ENCODE measurements around the gene IFI44. TPM values are rescaled to one million over a fixed set of nuclear protein-coding genes. Genes with fewer than 3 reads are reported as not detected.

IFI44 gene, protein sequence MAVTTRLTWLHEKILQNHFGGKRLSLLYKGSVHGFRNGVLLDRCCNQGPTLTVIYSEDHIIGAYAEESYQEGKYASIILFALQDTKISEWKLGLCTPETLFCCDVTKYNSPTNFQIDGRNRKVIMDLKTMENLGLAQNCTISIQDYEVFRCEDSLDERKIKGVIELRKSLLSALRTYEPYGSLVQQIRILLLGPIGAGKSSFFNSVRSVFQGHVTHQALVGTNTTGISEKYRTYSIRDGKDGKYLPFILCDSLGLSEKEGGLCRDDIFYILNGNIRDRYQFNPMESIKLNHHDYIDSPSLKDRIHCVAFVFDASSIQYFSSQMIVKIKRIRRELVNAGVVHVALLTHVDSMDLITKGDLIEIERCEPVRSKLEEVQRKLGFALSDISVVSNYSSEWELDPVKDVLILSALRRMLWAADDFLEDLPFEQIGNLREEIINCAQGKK
- not detected for polyA plus RNA-seq (2013, experiment 1 of 2)
- 0.03 TPM for polyA plus RNA-seq (2013, experiment 2 of 2)

DNA sequence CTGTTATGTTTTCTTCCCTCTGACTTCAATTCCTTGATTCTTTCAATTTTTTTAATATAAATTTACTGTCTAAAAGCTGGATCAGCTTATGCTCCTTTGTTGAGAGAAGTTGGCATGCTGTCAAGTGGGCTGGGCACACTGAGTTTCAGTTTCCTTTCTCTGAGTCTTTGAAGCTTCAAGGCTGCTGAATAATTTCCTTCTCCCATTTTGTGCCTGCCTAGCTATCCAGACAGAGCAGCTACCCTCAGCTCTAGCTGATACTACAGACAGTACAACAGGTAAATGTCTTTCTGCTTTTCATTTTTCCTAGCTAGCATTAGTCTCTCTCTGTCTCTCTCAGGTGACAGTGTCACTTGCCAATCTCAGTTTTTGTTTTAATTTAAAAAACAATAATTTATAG, at the start of gene IFI44:
Gene IFI44 (plus strand): TSS at position 204 of the 400 bp plus-strand sequence. CDS start 365 bp downstream, outside the sequence.
- no peak within 1 kb of the TSS for H2AFZ ChIP-seq (ENCODE audit: low read length)

DNA sequence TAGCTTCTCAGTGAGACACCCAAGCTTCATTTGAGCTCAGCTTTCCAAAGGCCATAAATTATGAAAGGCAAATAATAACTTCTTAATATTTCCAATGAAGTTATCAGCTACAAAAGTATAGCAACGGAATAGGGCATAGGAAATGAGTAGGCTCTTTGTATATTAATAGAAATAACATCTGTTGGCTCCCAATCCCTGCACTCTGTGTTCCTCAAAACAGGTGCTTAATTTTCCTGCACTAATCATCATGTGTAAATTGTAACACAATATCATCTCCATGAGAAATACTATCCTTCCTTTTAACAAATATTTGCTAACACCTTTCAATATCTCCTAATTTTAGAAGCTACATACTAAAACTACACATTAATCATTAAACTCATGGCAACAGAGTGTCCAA, 48.6 kb upstream of the IFI44 start:
- Histone ChIP-seq H3K23ac (ENCODE audit: low read depth, low read length, poor library complexity) (no peak overlapping the region), H2BK15ac (ENCODE audit: low read length) (no peak overlapping the region), H3K14ac (ENCODE audit: low read length) (no peak overlapping the region), H2AFZ (ENCODE audit: low read length) (no peak overlapping the region), H3K4ac (ENCODE audit: low read length) (no peak overlapping the region), H2AK5ac (ENCODE audit: low read depth, low read length) (no peak overlapping the region), H2BK5ac (ENCODE audit: low read length) (no peak overlapping the region), H3K18ac (ENCODE audit: low read length) (no peak overlapping the region), H3K9me3 (replicated peaks in 1 of 2; ENCODE audit: control insufficient read depth in 2 of 2, insufficient read depth in 1 of 2, low read depth in 1 of 2, low read length in 2 of 2) (no peaks in the 10 kb centered on the region), H4K91ac (ENCODE audit: low read depth, low read length, poor library complexity) (no peak overlapping the region), H3K4me2 (ENCODE audit: insufficient read depth, low read length, poor library complexity, severe bottlenecking) (no peak overlapping the region), H3K79me1 (ENCODE audit: low read depth, low read length) (no peaks in the 10 kb centered on the region), H3K4me3 (ENCODE audit: low read length in 2 of 2) (no peak overlapping the region), H2BK120ac (ENCODE audit: low read depth, low read length) (no peak overlapping the region), H2BK12ac (ENCODE audit: low read length) (no peak overlapping the region), H3K4me1 (ENCODE audit: control insufficient read depth in 2 of 2, insufficient read depth in 1 of 2, low read depth in 1 of 2, low read length in 2 of 2) (no peaks in the 10 kb centered on the region), H3K36me3 (replicated peaks in 1 of 2; ENCODE audit: control insufficient read depth in 2 of 2, insufficient read depth in 2 of 2, low read length in 2 of 2) (no peaks in the 10 kb centered on the region), H3K27me3 (ENCODE audit: control insufficient read depth in 3 of 3, insufficient read depth in 3 of 3, low read depth in 1 of 3, low read length in 3 of 3) (no peaks in the 10 kb centered on the region), H3K27ac (replicated peaks; ENCODE audit: low read length) (no peak overlapping the region), H3K9ac (ENCODE audit: low read depth, low read length, poor library complexity) (no peak overlapping the region), H4K8ac (ENCODE audit: low read depth, low read length) (no peak overlapping the region)
- DNase-seq (ENCODE audit: low spot score) = no peak
- no CpG with 5 or more reads among the region's 1 CpG for WGBS, 2 donors (ENCODE audit: extremely low coverage in 2 of 2, insufficient read length in 2 of 2, insufficient replicate concordance in 1 of 2)

More for the DNA sequence above, at the start of gene IFI44:
- H3K18ac ChIP-seq (ENCODE audit: low read length) = no peak within 1 kb of the TSS
- H3K4me3 ChIP-seq (ENCODE audit: low read length in 2 of 2) = no peak within 1 kb of the TSS
- no peak within 1 kb of the TSS for H2BK15ac ChIP-seq (ENCODE audit: low read length)
- no peak within 1 kb of the TSS for H3K14ac ChIP-seq (ENCODE audit: low read length)
- H3K27ac ChIP-seq (replicated peaks; ENCODE audit: low read length) = no peak within 1 kb of the TSS
- H3K9ac ChIP-seq (ENCODE audit: low read depth, low read length, poor library complexity) = no peak within 1 kb of the TSS
- no peak within 1 kb of the TSS for H2BK120ac ChIP-seq (ENCODE audit: low read depth, low read length)
- H3K36me3 ChIP-seq (replicated peaks in 1 of 2; ENCODE audit: control insufficient read depth in 2 of 2, insufficient read depth in 2 of 2, low read length in 2 of 2) = no peaks in the 10 kb centered on the region
- no peak within 1 kb of the TSS for H2BK5ac ChIP-seq (ENCODE audit: low read length)
- H3K4me1 ChIP-seq (ENCODE audit: control insufficient read depth in 2 of 2, insufficient read depth in 1 of 2, low read depth in 1 of 2, low read length in 2 of 2) = no peaks in the 10 kb centered on the region
- H3K4me2 ChIP-seq (ENCODE audit: insufficient read depth, low read length, poor library complexity, severe bottlenecking) = no peak within 1 kb of the TSS
- no peaks in the 10 kb centered on the region for H3K27me3 ChIP-seq (ENCODE audit: control insufficient read depth in 3 of 3, insufficient read depth in 3 of 3, low read depth in 1 of 3, low read length in 3 of 3)
- DNase-seq (ENCODE audit: low spot score) = no peak
- no peak within 1 kb of the TSS for H3K4ac ChIP-seq (ENCODE audit: low read length)
- no peak within 1 kb of the TSS for H3K23ac ChIP-seq (ENCODE audit: low read depth, low read length, poor library complexity)
- H3K79me1 ChIP-seq (ENCODE audit: low read depth, low read length) = no peaks in the 10 kb centered on the region
- no peak within 1 kb of the TSS for H2AK5ac ChIP-seq (ENCODE audit: low read depth, low read length)
- no peaks in the 10 kb centered on the region for H3K9me3 ChIP-seq (replicated peaks in 1 of 2; ENCODE audit: control insufficient read depth in 2 of 2, insufficient read depth in 1 of 2, low read depth in 1 of 2, low read length in 2 of 2)
- H2BK12ac ChIP-seq (ENCODE audit: low read length) = no peak within 1 kb of the TSS
- no peak within 1 kb of the TSS for H4K91ac ChIP-seq (ENCODE audit: low read depth, low read length, poor library complexity)
- no peak within 1 kb of the TSS for H4K8ac ChIP-seq (ENCODE audit: low read depth, low read length)

DNA sequence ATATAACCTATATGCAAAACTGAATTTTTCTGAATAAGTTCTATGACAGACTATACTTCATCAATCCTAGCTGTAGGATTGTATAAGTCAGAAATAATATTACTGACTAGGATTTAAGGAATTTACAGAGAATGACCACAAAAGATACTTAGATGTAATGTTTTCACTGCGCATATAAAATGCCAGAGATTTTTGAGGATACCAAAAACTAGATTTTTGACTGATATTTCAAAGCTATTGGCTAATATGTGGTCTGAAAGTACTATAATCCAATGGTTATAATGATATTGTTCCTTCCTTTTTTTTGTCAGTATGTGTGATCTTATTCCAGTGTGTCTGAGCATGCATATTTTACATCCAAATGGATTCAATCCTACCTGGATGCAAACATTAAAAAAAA, 46.4 kb upstream of the IFI44 start:
- no peak overlapping the region for H2BK15ac ChIP-seq (ENCODE audit: low read length)
- no CpG with 5 or more reads among the region's 1 CpG for WGBS, 2 donors (ENCODE audit: extremely low coverage in 2 of 2, insufficient read length in 2 of 2, insufficient replicate concordance in 1 of 2)
- H3K27ac ChIP-seq (replicated peaks; ENCODE audit: low read length) = no peak overlapping the region
- H3K27me3 ChIP-seq (ENCODE audit: control insufficient read depth in 3 of 3, insufficient read depth in 3 of 3, low read depth in 1 of 3, low read length in 3 of 3) = no peaks in the 10 kb centered on the region
- no peak overlapping the region for H3K14ac ChIP-seq (ENCODE audit: low read length)
- no peaks in the 10 kb centered on the region for H3K9me3 ChIP-seq (replicated peaks in 1 of 2; ENCODE audit: control insufficient read depth in 2 of 2, insufficient read depth in 1 of 2, low read depth in 1 of 2, low read length in 2 of 2)
- H3K9ac ChIP-seq (ENCODE audit: low read depth, low read length, poor library complexity) = no peak overlapping the region
- H2BK12ac ChIP-seq (ENCODE audit: low read length) = no peak overlapping the region
- H2BK5ac ChIP-seq (ENCODE audit: low read length) = no peak overlapping the region
- H3K4me1 ChIP-seq (ENCODE audit: control insufficient read depth in 2 of 2, insufficient read depth in 1 of 2, low read depth in 1 of 2, low read length in 2 of 2) = peaks cover 0 to 2% of the 10 kb centered on the region in 2 donors
- no peak overlapping the region for H2AK5ac ChIP-seq (ENCODE audit: low read depth, low read length)
- H3K4ac ChIP-seq (ENCODE audit: low read length) = no peak overlapping the region
- H3K79me1 ChIP-seq (ENCODE audit: low read depth, low read length) = no peaks in the 10 kb centered on the region
- no peak overlapping the region for H4K91ac ChIP-seq (ENCODE audit: low read depth, low read length, poor library complexity)
- H3K18ac ChIP-seq (ENCODE audit: low read length) = no peak overlapping the region
- H3K4me3 ChIP-seq (ENCODE audit: low read length in 2 of 2) = no peak overlapping the region
- no peak overlapping the region for H2BK120ac ChIP-seq (ENCODE audit: low read depth, low read length)
- no peaks in the 10 kb centered on the region for H3K36me3 ChIP-seq (replicated peaks in 1 of 2; ENCODE audit: control insufficient read depth in 2 of 2, insufficient read depth in 2 of 2, low read length in 2 of 2)
- no peak overlapping the region for H3K4me2 ChIP-seq (ENCODE audit: insufficient read depth, low read length, poor library complexity, severe bottlenecking)
- DNase-seq (ENCODE audit: low spot score) = no peak
- H2AFZ ChIP-seq (ENCODE audit: low read length) = no peak overlapping the region
- H4K8ac ChIP-seq (ENCODE audit: low read depth, low read length) = no peak overlapping the region
- H3K23ac ChIP-seq (ENCODE audit: low read depth, low read length, poor library complexity) = no peak overlapping the region

DNA sequence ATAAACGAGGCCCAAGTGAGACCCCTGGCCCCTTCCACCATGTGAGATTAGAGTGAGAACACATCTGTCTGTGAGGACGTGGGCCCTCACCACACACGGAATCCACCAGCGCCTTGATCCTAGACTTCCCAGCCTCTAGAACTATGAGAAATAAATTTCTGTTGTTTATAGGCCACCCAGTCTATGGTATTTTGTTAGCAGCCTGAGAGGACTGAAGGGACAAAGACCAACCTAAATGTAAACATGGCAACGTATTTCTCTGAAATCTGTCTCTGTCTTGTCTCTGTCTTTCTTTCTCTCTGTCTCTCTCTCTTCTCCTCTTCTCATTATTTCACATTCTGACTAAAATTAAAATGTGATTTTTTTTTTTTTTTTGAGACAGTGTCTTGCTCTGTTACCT, 45.0 kb upstream of the IFI44 start:
- WGBS, 2 donors (ENCODE audit: extremely low coverage in 2 of 2, insufficient read length in 2 of 2, insufficient replicate concordance in 1 of 2) = no CpG with 5 or more reads among the region's 5 CpGs
- no peak overlapping the region for H2AFZ ChIP-seq (ENCODE audit: low read length)
- no peak overlapping the region for H3K27ac ChIP-seq (replicated peaks; ENCODE audit: low read length)

More for the DNA sequence above, 45.0 kb upstream of the IFI44 start:
- Histone ChIP-seq H3K27me3 (ENCODE audit: control insufficient read depth in 3 of 3, insufficient read depth in 3 of 3, low read depth in 1 of 3, low read length in 3 of 3) (no peaks in the 10 kb centered on the region), H4K8ac (ENCODE audit: low read depth, low read length) (no peak overlapping the region), H3K18ac (ENCODE audit: low read length) (no peak overlapping the region), H2AK5ac (ENCODE audit: low read depth, low read length) (no peak overlapping the region), H3K4me1 (ENCODE audit: control insufficient read depth in 2 of 2, insufficient read depth in 1 of 2, low read depth in 1 of 2, low read length in 2 of 2) (peaks cover 0 to 2% of the 10 kb centered on the region in 2 donors), H2BK5ac (ENCODE audit: low read length) (no peak overlapping the region), H4K91ac (ENCODE audit: low read depth, low read length, poor library complexity) (no peak overlapping the region), H3K14ac (ENCODE audit: low read length) (no peak overlapping the region), H3K4ac (ENCODE audit: low read length) (no peak overlapping the region), H3K36me3 (replicated peaks in 1 of 2; ENCODE audit: control insufficient read depth in 2 of 2, insufficient read depth in 2 of 2, low read length in 2 of 2) (no peaks in the 10 kb centered on the region), H3K9me3 (replicated peaks in 1 of 2; ENCODE audit: control insufficient read depth in 2 of 2, insufficient read depth in 1 of 2, low read depth in 1 of 2, low read length in 2 of 2) (no peaks in the 10 kb centered on the region), H2BK15ac (ENCODE audit: low read length) (no peak overlapping the region), H3K79me1 (ENCODE audit: low read depth, low read length) (no peaks in the 10 kb centered on the region), H2BK12ac (ENCODE audit: low read length) (no peak overlapping the region), H3K23ac (ENCODE audit: low read depth, low read length, poor library complexity) (no peak overlapping the region), H2BK120ac (ENCODE audit: low read depth, low read length) (no peak overlapping the region), H3K4me2 (ENCODE audit: insufficient read depth, low read length, poor library complexity, severe bottlenecking) (no peak overlapping the region), H3K9ac (ENCODE audit: low read depth, low read length, poor library complexity) (no peak overlapping the region), H3K4me3 (ENCODE audit: low read length in 2 of 2) (no peak overlapping the region)
- DNase-seq (ENCODE audit: low spot score) = no peak
